Adrenal gland (tissue), 5 donors: ENCODE measurements around the gene CRYGA.

Experiments used
- CTCF ChIP-seq, 6 experiments: fragments of 450-650 bp in 4 of 6; fragments of 200-600 bp in 2 of 6; sonication (generic) in 1 of 6; IDR thresholded peaks; 1 replicate in 5 of 6; 2 replicates in 1 of 6; pipeline versions ENCODE4 v1.5.1 to v1.8.0; 2016 to 2021; ENCODE audit warnings: antibody characterized with exemption in 6 of 6, mild to moderate bottlenecking in 2 of 6, moderate library complexity in 1 of 6
- POLR2A ChIP-seq, 2 donors: fragments of 450-650 bp; IDR thresholded peaks; one replicate each; pipeline ENCODE4 v1.6.1; 2017; ENCODE audit warnings: antibody characterized with exemption in 2 of 2, mild to moderate bottlenecking in 2 of 2, moderate library complexity in 1 of 2
- donor health status: DM: no; HTN: no; CAD: no.

- TF ChIP-seq POLR2A (IDR thresholded peaks at IDR 0.05) (no peak), CTCF (IDR thresholded peaks at IDR 0.05) (no peak)
These were observed 19.4 kb upstream of the CRYGA start for GRCh38 chr2:208182835-208183234.
